GM23338 (cell line): ENCODE results near the gene RAD54L. TPM values are rescaled to one million over a fixed set of nuclear protein-coding genes. Genes with fewer than 3 reads are reported as not detected.

Experiments
- ATAC-seq: fragments of 200-7000 bp; cut with Tn5 transposase; 3 replicates; pipeline ENCODE4 v1.9.1; 2020
- DNase-seq: peaks from one replicate; pipeline ENCODE4 v3.0.0-alpha.2; 2015; ENCODE audit warnings: low spot score
- H2AFZ ChIP-seq: fragments of 200-600 bp; sonication (generic); 2 replicates; pipeline ENCODE4 v1.8.0; 2016; ENCODE audit warnings: antibody characterized with exemption, mild to moderate bottlenecking, moderate library complexity
- H3F3A ChIP-seq: fragments of 200-600 bp; sonication (generic); replicated peaks from 2 replicates; pipeline ENCODE4 v1.8.0; 2017; ENCODE audit warnings: antibody characterized with exemption, mixed run types, low read depth
- H3K27ac ChIP-seq: fragments of 200-600 bp; sonication (generic); 2 replicates; pipeline ENCODE4 v1.6.1; 2016; ENCODE audit warnings: low read depth
- H3K27me3 ChIP-seq: fragments of 200-600 bp; sonication (generic); 2 replicates; pipeline ENCODE4 v1.8.0; 2016; ENCODE audit warnings: mild to moderate bottlenecking, mixed run types, moderate library complexity; ENCODE audit not compliant: insufficient read depth
- H3K36me3 ChIP-seq: fragments of 200-600 bp; sonication (generic); 2 replicates; pipeline ENCODE4 v1.8.0; 2016; ENCODE audit warnings: mild to moderate bottlenecking; ENCODE audit not compliant: insufficient read depth
- H3K4me1 ChIP-seq: fragments of 200-600 bp; sonication (generic); 2 replicates; pipeline ENCODE4 v1.8.0; 2016; ENCODE audit warnings: mild to moderate bottlenecking, moderate library complexity; ENCODE audit not compliant: insufficient read depth
- H3K4me2 ChIP-seq: fragments of 200-600 bp; sonication (generic); 2 replicates; pipeline ENCODE4 v1.7.1; 2017; ENCODE audit warnings: mixed run types
- H3K4me3 ChIP-seq: fragments of 200-600 bp; sonication (generic); 2 replicates; pipeline ENCODE4 v1.6.1; 2016; ENCODE audit warnings: mixed run types
- H3K79me2 ChIP-seq: fragments of 200-600 bp; sonication (generic); replicated peaks from 2 replicates; pipeline ENCODE4 v1.8.0; 2017; ENCODE audit warnings: mild to moderate bottlenecking; ENCODE audit not compliant: insufficient read depth
- H3K9me2 ChIP-seq: fragments of 200-600 bp; sonication (generic); 2 replicates; pipeline ENCODE4 v1.8.0; 2017; ENCODE audit not compliant: insufficient read depth
- H4K20me1 ChIP-seq: fragments of 200-600 bp; sonication (generic); replicated peaks from 2 replicates; pipeline ENCODE4 v1.8.0; 2017; ENCODE audit warnings: mild to moderate bottlenecking; ENCODE audit not compliant: insufficient read depth
- H3K27ac Mint-ChIP-seq: 2 replicates; pipeline ENCODE4 v1.8.0; 2020; ENCODE audit warnings: inconsistent platforms, mild to moderate bottlenecking, moderate library complexity, mixed read lengths
- H3K27me3 Mint-ChIP-seq: 3 replicates; pipeline ENCODE4 v1.8.0; 2022; ENCODE audit warnings: low read depth, mild to moderate bottlenecking, moderate library complexity, mixed read lengths, inconsistent platforms; ENCODE audit not compliant: insufficient read depth, poor library complexity
- H3K36me3 Mint-ChIP-seq: 3 replicates; pipeline ENCODE4 v1.8.0; 2021; ENCODE audit warnings: low read depth, mild to moderate bottlenecking, inconsistent platforms, moderate library complexity, mixed read lengths
- H3K4me1 Mint-ChIP-seq: 3 replicates; pipeline ENCODE4 v1.8.0; 2020; ENCODE audit warnings: mild to moderate bottlenecking, inconsistent platforms, mixed read lengths
- H3K4me3 Mint-ChIP-seq: 3 replicates; pipeline ENCODE4 v1.8.0; 2021; ENCODE audit warnings: moderate library complexity, mild to moderate bottlenecking, inconsistent platforms, mixed read lengths
- H3K9me3 Mint-ChIP-seq: 3 replicates; pipeline ENCODE4 v1.8.0; 2020; ENCODE audit warnings: moderate library complexity, mild to moderate bottlenecking, inconsistent platforms, mixed read lengths
- CREB1 ChIP-seq: fragments of 250-450 bp; sonication (Bioruptor Pico); IDR thresholded peaks from 2 replicates; pipeline ENCODE4 v1.5.0; 2020; ENCODE audit warnings: low read depth, mild to moderate bottlenecking, moderate library complexity
- ZNF331 ChIP-seq: fragments of 250-450 bp; sonication (Bioruptor Pico); IDR thresholded peaks from 2 replicates; pipeline ENCODE4 v1.5.0; 2020; ENCODE audit warnings: low read depth, mild to moderate bottlenecking, moderate library complexity
- polyA plus RNA-seq: library from polyadenylated mRNA; unstranded; fragments of >200 nt; fragmentation: Nextera tagmentation; extraction: Ambion mirVana; gene quantifications from 2 replicates; pipeline ENCODE4 v1.2.1, GENCODE V29; 2016
- total RNA-seq: library from RNA; depleted of rRNA; stranded (reverse); fragments of >200 nt; shearing (Covaris generic); gene quantifications from 2 replicates; pipeline ENCODE4 v1.2.3, GENCODE V29; 2014
- TF ChIP-seq, protein P1 (sequence below): IDR thresholded peaks from one replicate; pipeline ENCODE4 v1.6.1; 2018; ENCODE audit warnings: antibody characterized with exemption; ENCODE audit not compliant: unreplicated experiment
- TF ChIP-seq, protein P2 (sequence below), 2 experiments: fragments of 200-600 bp in 1 of 2; sonication (generic) in 1 of 2; conservative IDR thresholded peaks; 2 replicates each; pipeline versions ENCODE4 v1.5.1 to v1.6.1; 2016 to 2017; ENCODE audit warnings: antibody characterized with exemption in 2 of 2, low read depth in 2 of 2, mild to moderate bottlenecking in 2 of 2, moderate library complexity in 1 of 2

RAD54L gene
- total and polyA plus RNA-seq, 2 experiments from 2014 or later, result 26.4 to 48.1 TPM

DNA sequence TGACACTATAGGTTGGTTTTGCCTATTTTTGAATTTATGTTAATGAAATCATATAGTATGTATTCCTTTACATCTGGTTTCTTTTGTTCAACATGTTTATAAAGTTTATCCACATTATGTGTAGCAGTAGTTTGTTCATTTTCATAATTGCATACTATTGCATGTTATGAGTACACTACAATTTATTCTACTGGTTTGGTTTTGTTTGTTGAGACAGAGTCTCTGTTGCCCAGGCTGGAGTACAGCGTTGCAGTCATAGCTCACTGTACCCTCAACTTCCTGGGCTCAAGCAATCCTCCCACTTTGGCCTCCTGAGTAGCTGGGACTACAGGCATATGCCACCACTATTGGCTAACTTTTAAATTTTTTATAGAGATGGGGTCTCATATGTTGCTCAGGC, 21.0 kb downstream of the RAD54L start:
- no peaks in the 10 kb centered on the region for H3K9me3 Mint-ChIP-seq
- Histone ChIP-seq H3K9me2 (no peaks in the 10 kb centered on the region), H3K4me1 (no peaks in the 10 kb centered on the region), H2AFZ (no peak overlapping the region), H3K4me2 (no peak overlapping the region), H3K79me2 (no peaks in the 10 kb centered on the region), H3F3A (0 out of 2 replicates have a peak, but pooled peaks cover 9% of the 10 kb centered on the region), H3K4me3 (no peak overlapping the region), H3K27ac (no peak overlapping the region), H3K36me3 (peaks cover 77% of the 10 kb centered on the region), H3K27me3 (no peaks in the 10 kb centered on the region), H4K20me1 (peaks cover 3% of the 10 kb centered on the region; the same call in 1 of the 2 replicates)
- no peak overlapping the region for H3K27ac Mint-ChIP-seq
- no peaks in the 10 kb centered on the region; the same call in 2 of the 3 replicates for H3K4me1 Mint-ChIP-seq
- H3K36me3 Mint-ChIP-seq, result peaks cover 90% of the 10 kb centered on the region
- peaks cover 5% of the 10 kb centered on the region for H3K27me3 Mint-ChIP-seq
- no peak for DNase-seq
- no peak overlapping the region for H3K4me3 Mint-ChIP-seq
- TF ChIP-seq, protein P1, sequence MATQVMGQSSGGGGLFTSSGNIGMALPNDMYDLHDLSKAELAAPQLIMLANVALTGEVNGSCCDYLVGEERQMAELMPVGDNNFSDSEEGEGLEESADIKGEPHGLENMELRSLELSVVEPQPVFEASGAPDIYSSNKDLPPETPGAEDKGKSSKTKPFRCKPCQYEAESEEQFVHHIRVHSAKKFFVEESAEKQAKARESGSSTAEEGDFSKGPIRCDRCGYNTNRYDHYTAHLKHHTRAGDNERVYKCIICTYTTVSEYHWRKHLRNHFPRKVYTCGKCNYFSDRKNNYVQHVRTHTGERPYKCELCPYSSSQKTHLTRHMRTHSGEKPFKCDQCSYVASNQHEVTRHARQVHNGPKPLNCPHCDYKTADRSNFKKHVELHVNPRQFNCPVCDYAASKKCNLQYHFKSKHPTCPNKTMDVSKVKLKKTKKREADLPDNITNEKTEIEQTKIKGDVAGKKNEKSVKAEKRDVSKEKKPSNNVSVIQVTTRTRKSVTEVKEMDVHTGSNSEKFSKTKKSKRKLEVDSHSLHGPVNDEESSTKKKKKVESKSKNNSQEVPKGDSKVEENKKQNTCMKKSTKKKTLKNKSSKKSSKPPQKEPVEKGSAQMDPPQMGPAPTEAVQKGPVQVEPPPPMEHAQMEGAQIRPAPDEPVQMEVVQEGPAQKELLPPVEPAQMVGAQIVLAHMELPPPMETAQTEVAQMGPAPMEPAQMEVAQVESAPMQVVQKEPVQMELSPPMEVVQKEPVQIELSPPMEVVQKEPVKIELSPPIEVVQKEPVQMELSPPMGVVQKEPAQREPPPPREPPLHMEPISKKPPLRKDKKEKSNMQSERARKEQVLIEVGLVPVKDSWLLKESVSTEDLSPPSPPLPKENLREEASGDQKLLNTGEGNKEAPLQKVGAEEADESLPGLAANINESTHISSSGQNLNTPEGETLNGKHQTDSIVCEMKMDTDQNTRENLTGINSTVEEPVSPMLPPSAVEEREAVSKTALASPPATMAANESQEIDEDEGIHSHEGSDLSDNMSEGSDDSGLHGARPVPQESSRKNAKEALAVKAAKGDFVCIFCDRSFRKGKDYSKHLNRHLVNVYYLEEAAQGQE, result no peak
- TF ChIP-seq CREB1 (no peak), ZNF331 (no peak)
- ATAC-seq, result no peak

DNA sequence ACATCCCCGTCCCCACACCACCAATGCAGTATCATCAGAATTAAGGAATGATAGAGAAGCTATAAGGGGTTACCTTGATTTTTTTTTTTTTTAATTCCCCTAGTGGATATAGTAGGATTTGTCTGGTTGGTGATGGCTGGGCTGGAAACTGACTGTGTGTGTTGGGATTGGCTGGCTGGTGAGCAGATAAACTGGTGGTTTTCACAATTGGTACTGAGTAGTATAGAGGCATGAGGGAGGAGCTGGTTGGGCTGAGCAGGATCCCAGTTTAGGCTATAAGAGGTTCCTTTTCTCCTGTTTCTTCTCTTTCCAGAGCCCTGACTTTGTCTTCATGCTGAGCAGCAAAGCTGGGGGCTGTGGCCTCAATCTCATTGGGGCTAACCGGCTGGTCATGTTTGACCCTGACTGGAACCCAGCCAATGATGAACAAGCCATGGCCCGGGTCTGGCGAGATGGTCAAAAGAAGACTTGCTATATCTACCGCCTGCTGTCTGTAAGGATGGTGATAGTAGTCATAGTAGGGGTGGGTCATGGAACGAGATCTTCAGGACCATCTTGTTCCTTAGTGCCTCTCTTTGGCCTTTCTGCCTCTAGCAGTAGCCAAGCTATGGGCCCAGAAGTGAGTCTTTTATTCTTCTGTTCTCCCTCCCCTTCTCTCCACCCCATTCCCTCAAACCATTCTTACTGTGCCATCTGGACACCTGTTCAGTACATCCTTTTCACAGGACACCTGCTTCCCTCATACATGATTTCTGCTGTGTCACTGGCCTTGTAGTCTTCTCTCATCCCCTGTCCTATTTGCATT, 26.9 kb downstream of the RAD54L start:
- H3K4me1 ChIP-seq, result no peaks in the 10 kb centered on the region

More for the DNA sequence above, 26.9 kb downstream of the RAD54L start:
- Histone ChIP-seq H3K27me3 (no peaks in the 10 kb centered on the region), H3K4me2 (no peak overlapping the region), H4K20me1 (no peaks in the 10 kb centered on the region; the same call in 1 of the 2 replicates), H3K36me3 (peaks cover 70% of the 10 kb centered on the region), H3K9me2 (no peaks in the 10 kb centered on the region), H2AFZ (no peak overlapping the region), H3K4me3 (no peak overlapping the region), H3K27ac (no peak overlapping the region), H3K79me2 (no peaks in the 10 kb centered on the region), H3F3A (0 out of 2 replicates have a peak, but pooled peaks cover 11% of the 10 kb centered on the region)
- Mint-ChIP-seq H3K4me1 (no peaks in the 10 kb centered on the region; the same call in 1 of the 3 replicates), H3K4me3 (no peak overlapping the region), H3K27ac (no peak overlapping the region), H3K9me3 (no peaks in the 10 kb centered on the region), H3K36me3 (peaks cover 89% of the 10 kb centered on the region), H3K27me3 (peaks cover 5% of the 10 kb centered on the region)
- no peak for ATAC-seq
- DNase-seq, result no peak
- TF ChIP-seq, protein P2, sequence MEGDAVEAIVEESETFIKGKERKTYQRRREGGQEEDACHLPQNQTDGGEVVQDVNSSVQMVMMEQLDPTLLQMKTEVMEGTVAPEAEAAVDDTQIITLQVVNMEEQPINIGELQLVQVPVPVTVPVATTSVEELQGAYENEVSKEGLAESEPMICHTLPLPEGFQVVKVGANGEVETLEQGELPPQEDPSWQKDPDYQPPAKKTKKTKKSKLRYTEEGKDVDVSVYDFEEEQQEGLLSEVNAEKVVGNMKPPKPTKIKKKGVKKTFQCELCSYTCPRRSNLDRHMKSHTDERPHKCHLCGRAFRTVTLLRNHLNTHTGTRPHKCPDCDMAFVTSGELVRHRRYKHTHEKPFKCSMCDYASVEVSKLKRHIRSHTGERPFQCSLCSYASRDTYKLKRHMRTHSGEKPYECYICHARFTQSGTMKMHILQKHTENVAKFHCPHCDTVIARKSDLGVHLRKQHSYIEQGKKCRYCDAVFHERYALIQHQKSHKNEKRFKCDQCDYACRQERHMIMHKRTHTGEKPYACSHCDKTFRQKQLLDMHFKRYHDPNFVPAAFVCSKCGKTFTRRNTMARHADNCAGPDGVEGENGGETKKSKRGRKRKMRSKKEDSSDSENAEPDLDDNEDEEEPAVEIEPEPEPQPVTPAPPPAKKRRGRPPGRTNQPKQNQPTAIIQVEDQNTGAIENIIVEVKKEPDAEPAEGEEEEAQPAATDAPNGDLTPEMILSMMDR (conservative IDR thresholded peaks at IDR 0.05; ENCODE audit: low read depth in 2 of 2), result no peak
